T-cell (primary cell): Measurements from ENCODE around the gene SLC36A3. TPM values are rescaled to one million over a fixed set of nuclear protein-coding genes. Genes with fewer than 3 reads are reported as not detected.
"Not testable (repeated sequence)": the region's sequence is repeated elsewhere in the genome, so short reads cannot be mapped to it uniquely, and the experiment has no call there.

Experiments used
- ATAC-seq, 4 experiments: fragments of 200-7000 bp in 3 of 4; fragments of 150-1000 bp in 1 of 4; cut with Tn5 transposase; replicated peaks in 1 of 4; 1 replicate in 3 of 4; 2 replicates in 1 of 4; pipeline ENCODE4 v1.10.0; 2021; ENCODE audit warnings: moderate library complexity in 3 of 4, mild to moderate bottlenecking in 2 of 4, moderate number of reproducible peaks in 1 of 4
- CTCF ChIA-PET, 2 donors: fragments of 300-600 bp; sonication (Branson Sonifier 250); formaldehyde crosslinking; loops; one replicate each; lab custom pipeline; 2022; ENCODE audit warnings: antibody characterized with exemption in 2 of 2; lab: Charles Lee
- POLR2A ChIA-PET, 2 donors: fragments of 300-600 bp; sonication (Branson Sonifier 250); formaldehyde crosslinking; loops; one replicate each; lab custom pipeline; 2022; ENCODE audit warnings: antibody characterized with exemption in 2 of 2; lab: Charles Lee
- DNase-seq, 35 experiments: peaks; one replicate each; pipeline versions ENCODE4 v3.0.0 to v3.0.0-alpha.2; 2013 to 2023
- H3K27ac ChIP-seq: one replicate; pipeline ENCODE4 v1.5.1; 2013; ENCODE audit warnings: low read length
- H3K27me3 ChIP-seq, 2 experiments: replicated peaks in 1 of 2; 1 replicate in 1 of 2; 2 replicates in 1 of 2; pipeline versions ENCODE4 v1.6.1 to v1.7.0; 2013; ENCODE audit warnings: low read length in 1 of 2, mixed read lengths in 1 of 2; ENCODE audit not compliant: control insufficient read depth in 2 of 2, insufficient read depth in 2 of 2; ENCODE audit errors: extremely low read depth in 1 of 2
- H3K36me3 ChIP-seq, 2 donors: 1 replicate in 1 of 2; 2 replicates in 1 of 2; pipeline versions ENCODE4 v1.6.1 to v1.7.0; 2013; ENCODE audit warnings: low read length in 1 of 2; ENCODE audit not compliant: control insufficient read depth in 2 of 2, insufficient read depth in 1 of 2; ENCODE audit errors: extremely low read depth in 1 of 2
- H3K4me1 ChIP-seq, 2 experiments: 1 replicate in 1 of 2; 2 replicates in 1 of 2; pipeline versions ENCODE4 v1.6.1 to v1.7.0; 2013; ENCODE audit warnings: low read length in 2 of 2, mixed read lengths in 1 of 2; ENCODE audit not compliant: insufficient read depth in 2 of 2, control insufficient read depth in 1 of 2; ENCODE audit errors: extremely low read depth in 1 of 2
- H3K4me3 ChIP-seq, 2 donors: 1 replicate in 1 of 2; 2 replicates in 1 of 2; pipeline versions ENCODE4 v1.5.1 to v1.7.0; 2013; ENCODE audit warnings: mild to moderate bottlenecking in 2 of 2, low read length in 1 of 2, moderate library complexity in 1 of 2; ENCODE audit not compliant: control insufficient read depth in 1 of 2; ENCODE audit errors: extremely low read depth in 1 of 2
- H3K9me3 ChIP-seq: 2 replicates; pipeline ENCODE4 v1.7.0; 2013
- H3K27ac Mint-ChIP-seq, 2 donors: one replicate each; pipeline ENCODE4 v1.8.0; 2020 to 2021; ENCODE audit warnings: mild to moderate bottlenecking in 2 of 2, mixed read lengths in 2 of 2
- H3K27me3 Mint-ChIP-seq, 2 donors: one replicate each; pipeline ENCODE4 v1.8.0; 2021 to 2022; ENCODE audit warnings: mixed read lengths in 2 of 2
- H3K36me3 Mint-ChIP-seq: one replicate; pipeline ENCODE4 v1.8.0; 2021; ENCODE audit warnings: mixed read lengths
- H3K4me1 Mint-ChIP-seq, 3 donors: one replicate each; pipeline ENCODE4 v1.8.0; 2020 to 2022; ENCODE audit warnings: mixed read lengths in 3 of 3, mild to moderate bottlenecking in 1 of 3
- H3K4me3 Mint-ChIP-seq, 3 donors: one replicate each; pipeline ENCODE4 v1.8.0; 2020 to 2022; ENCODE audit warnings: mild to moderate bottlenecking in 3 of 3, mixed read lengths in 3 of 3, moderate library complexity in 3 of 3
- H3K9me3 Mint-ChIP-seq, 3 donors: one replicate each; pipeline ENCODE4 v1.8.0; 2020 to 2022; ENCODE audit warnings: mixed read lengths in 3 of 3
- WGBS: methylation state at CpG from one replicate; pipeline ENCODE4 v1.1.5; 2013; ENCODE audit warnings: missing lambda C conversion rate; ENCODE audit not compliant: insufficient coverage; 5-methylcytosine and 5-hydroxymethylcytosine counted together
- total RNA-seq, 35 experiments: library from RNA in 6 of 35; stranded (reverse) in 6 of 35; fragments of 120-200 nt in 1 of 35; gene quantifications; one replicate each; pipeline versions ENCODE4 v1.2.1 to v1.2.4 and lab custom pipeline; 2013 to 2026

The SLC36A3 gene
- total RNA-seq, 5 donors from 2014 or later (not counting 1 experiment from before 2014, with no cell fraction given): not detected

- Mint-ChIP-seq H3K4me1 (peaks cover 0 to 2% (median 0%) of the 10 kb centered on the region in 3 donors), H3K27me3 (peaks cover 2 to 15% of the 10 kb centered on the region in 2 donors), H3K36me3 (peaks cover 4% of the 10 kb centered on the region), H3K27ac (no peak overlapping the region), H3K9me3 (peaks cover 9 to 10% (median 10%) of the 10 kb centered on the region in 3 donors), H3K4me3 (no peak overlapping the region)
- no CpG with 5 or more reads among the region's 5 CpGs for WGBS
- no peak for DNase-seq
- POLR2A ChIA-PET: no interaction called here
- no peak overlapping the region for H3K4me3 ChIP-seq
- H3K27me3 ChIP-seq: peaks cover 0 to 22% of the 10 kb centered on the region in 2 experiments
- no peak overlapping the region for H3K27ac ChIP-seq
- CTCF ChIA-PET: no interaction called here
- no peak for ATAC-seq
- no peaks in the 10 kb centered on the region for H3K36me3 ChIP-seq
- H3K4me1 ChIP-seq: no peaks in the 10 kb centered on the region
- no peaks in the 10 kb centered on the region for H3K9me3 ChIP-seq
Observed at GRCh38 chr5:151312756-151313324, 9.3 kb upstream of the SLC36A3 start.

GRCh38 chr5:151310932-151311331 lies 7.4 kb upstream of the SLC36A3 start:
- peaks cover 1 to 14% of the 10 kb centered on the region in 2 donors for H3K27me3 Mint-ChIP-seq
- Histone ChIP-seq H3K9me3 (no peaks in the 10 kb centered on the region), H3K27me3 (peaks cover 0 to 11% of the 10 kb centered on the region in 2 experiments), H3K36me3 (no peaks in the 10 kb centered on the region), H3K4me1 (no peaks in the 10 kb centered on the region), H3K4me3 (no peak overlapping the region), H3K27ac (no peak overlapping the region)
- ATAC-seq: no peak
- DNase-seq: no peak
- CTCF ChIA-PET: no interaction called here
- H3K4me1 Mint-ChIP-seq: peaks cover 0 to 1% (median 0%) of the 10 kb centered on the region in 3 donors
- H3K9me3 Mint-ChIP-seq: peaks cover 9 to 10% (median 10%) of the 10 kb centered on the region in 3 donors
- peaks cover 4% of the 10 kb centered on the region for H3K36me3 Mint-ChIP-seq
- POLR2A ChIA-PET: no interaction called here
- no peak overlapping the region for H3K4me3 Mint-ChIP-seq
- H3K27ac Mint-ChIP-seq: no peak overlapping the region

GRCh38 chr5:151309821-151310220 lies 6.3 kb upstream of the SLC36A3 start:
- ATAC-seq, H3K27ac ChIP-seq, H3K27ac Mint-ChIP-seq, CTCF ChIA-PET, DNase-seq, H3K27me3 ChIP-seq, H3K4me3 Mint-ChIP-seq, POLR2A ChIA-PET, H3K4me3 ChIP-seq, H3K9me3 ChIP-seq, H3K36me3 ChIP-seq, H3K36me3 Mint-ChIP-seq, H3K4me1 ChIP-seq, H3K4me1 Mint-ChIP-seq: not testable (repeated sequence)
- WGBS: 92% methylated on average over 13 of the region's 15 CpGs
- peaks cover 9 to 10% (median 10%) of the 10 kb centered on the region in 3 donors for H3K9me3 Mint-ChIP-seq
- H3K27me3 Mint-ChIP-seq: peaks cover 0 to 12% of the 10 kb centered on the region in 2 donors

DNA sequence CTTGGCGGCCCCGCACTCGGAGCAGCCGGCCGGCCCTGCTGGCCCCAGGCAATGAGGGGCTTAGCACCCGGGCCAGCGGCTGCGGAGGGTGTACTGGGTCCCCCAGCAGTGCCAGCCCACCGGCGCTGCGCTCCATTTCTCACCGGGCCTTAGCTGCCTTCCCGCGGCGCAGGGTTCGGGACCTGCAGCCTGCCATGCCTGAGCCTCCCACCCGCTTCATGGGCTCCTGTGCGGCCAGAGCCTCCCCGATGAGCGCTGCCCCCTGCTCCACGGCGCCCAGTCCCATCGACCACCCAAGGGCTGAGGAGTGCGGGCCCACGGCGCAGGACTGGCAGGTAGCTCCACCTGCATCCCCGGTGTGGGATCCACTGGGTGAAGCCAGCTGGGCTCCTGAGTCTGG lies 5.7 kb upstream of the SLC36A3 start:
- H3K4me3 Mint-ChIP-seq, H3K36me3 ChIP-seq, H3K9me3 ChIP-seq, POLR2A ChIA-PET, H3K4me3 ChIP-seq, H3K36me3 Mint-ChIP-seq, ATAC-seq, H3K27ac ChIP-seq, DNase-seq, H3K4me1 Mint-ChIP-seq, H3K27ac Mint-ChIP-seq, H3K4me1 ChIP-seq, CTCF ChIA-PET: not testable (repeated sequence)
- peaks cover 0 to 12% of the 10 kb centered on the region in 2 experiments for H3K27me3 ChIP-seq
- Mint-ChIP-seq H3K9me3 (peaks cover 9 to 10% (median 10%) of the 10 kb centered on the region in 3 donors), H3K27me3 (peaks cover 0 to 11% of the 10 kb centered on the region in 2 donors)
- 96% methylated on average over 19 of the region's 27 CpGs for WGBS

DNA sequence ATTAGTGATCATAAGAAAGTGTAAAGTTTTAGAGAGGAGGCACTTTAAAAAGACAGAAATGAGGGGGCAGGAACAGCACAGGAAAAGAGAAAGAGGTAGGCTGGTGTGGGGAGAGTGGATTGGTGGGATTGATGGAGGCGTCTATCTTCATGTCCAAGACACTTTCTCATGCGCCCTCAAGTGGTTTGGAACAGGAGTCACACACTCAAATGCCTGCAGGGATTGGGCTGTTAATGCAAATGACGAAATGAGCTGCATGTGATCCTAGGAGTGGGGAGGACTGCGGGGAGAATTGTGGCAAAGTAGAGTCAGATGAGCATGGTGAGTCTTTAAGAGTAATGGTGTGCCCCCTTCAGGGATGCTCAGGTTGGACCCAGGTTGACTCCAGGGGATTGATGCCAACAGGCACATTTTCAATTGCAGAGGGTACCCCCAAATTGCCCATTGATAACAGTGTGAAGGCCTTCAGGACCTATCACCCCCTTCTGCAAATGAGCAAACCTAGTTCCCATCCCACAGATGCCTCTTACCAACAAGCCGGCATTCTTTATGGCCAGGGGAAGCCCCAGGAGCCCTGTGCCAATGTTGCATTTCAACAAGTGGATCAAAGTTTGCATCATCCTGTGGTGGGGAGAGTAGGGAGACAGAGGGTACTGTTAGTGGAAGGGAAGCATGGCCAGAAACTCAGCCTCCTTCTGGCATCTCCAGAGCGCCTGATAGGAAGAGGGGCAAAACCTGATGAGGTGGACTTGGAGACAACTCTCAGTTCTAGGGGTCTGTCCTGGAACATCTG lies 5.3 kb downstream of the SLC36A3 start:
- H3K4me1 ChIP-seq: no peaks in the 10 kb centered on the region
- ATAC-seq (peak in 1 of 4 experiments; percentile 73), DNase-seq (peak in 3 of 35 experiments; percentile 10 to 25 (median 13))
- H3K27ac ChIP-seq: no peak overlapping the region
- WGBS: 73% methylated on average over 4 of the region's 6 CpGs
- no peaks in the 10 kb centered on the region for H3K36me3 ChIP-seq
- Mint-ChIP-seq H3K36me3 (no peaks in the 10 kb centered on the region), H3K27ac (no peak overlapping the region), H3K27me3 (peaks cover 7 to 16% of the 10 kb centered on the region in 2 donors), H3K4me3 (no peak overlapping the region), H3K9me3 (no peaks in the 10 kb centered on the region), H3K4me1 (peaks cover 0 to 10% (median 0%) of the 10 kb centered on the region in 3 donors)
- H3K27me3 ChIP-seq: peaks cover 0 to 16% of the 10 kb centered on the region in 2 experiments
- H3K9me3 ChIP-seq: no peaks in the 10 kb centered on the region
- CTCF ChIA-PET: no interaction called here
- POLR2A ChIA-PET: no interaction called here
- H3K4me3 ChIP-seq: no peak overlapping the region

- Histone ChIP-seq H3K4me1 (no peaks in the 10 kb centered on the region), H3K36me3 (no peaks in the 10 kb centered on the region), H3K9me3 (no peaks in the 10 kb centered on the region), H3K27me3 (peaks cover 0 to 11% of the 10 kb centered on the region in 2 experiments), H3K4me3 (no peak overlapping the region), H3K27ac (no peak overlapping the region)
- Mint-ChIP-seq H3K4me3 (no peak overlapping the region), H3K36me3 (no peaks in the 10 kb centered on the region), H3K9me3 (no peaks in the 10 kb centered on the region), H3K27ac (no peak overlapping the region), H3K27me3 (peaks cover 7 to 16% of the 10 kb centered on the region in 2 donors), H3K4me1 (peaks cover 0 to 10% (median 0%) of the 10 kb centered on the region in 3 donors)
- DNase-seq (no peak), ATAC-seq (no peak)
- no CpG with 5 or more reads among the region's 2 CpGs for whole genome bisulfite sequencing
- CTCF ChIA-PET: interaction anchor here in 1 of 2 donors (0.6 kb wide), 1 partner anchor 247 kb away, joined by 3 read pairs; no protein-coding TSS in a partner anchor
- POLR2A ChIA-PET: no interaction called here
Observed at GRCh38 chr5:151296974-151297373, 6.6 kb downstream of the SLC36A3 start.
